TTC549 (cell line): ENCODE results near the gene PKHD1.

Experiments
- FAIRE-seq: peaks from 2 replicates; lab custom pipeline; 2012; peaks lifted over from hg19 to GRCh38; lab: Jason Lieb, UNC

Gene PKHD1

DNA sequence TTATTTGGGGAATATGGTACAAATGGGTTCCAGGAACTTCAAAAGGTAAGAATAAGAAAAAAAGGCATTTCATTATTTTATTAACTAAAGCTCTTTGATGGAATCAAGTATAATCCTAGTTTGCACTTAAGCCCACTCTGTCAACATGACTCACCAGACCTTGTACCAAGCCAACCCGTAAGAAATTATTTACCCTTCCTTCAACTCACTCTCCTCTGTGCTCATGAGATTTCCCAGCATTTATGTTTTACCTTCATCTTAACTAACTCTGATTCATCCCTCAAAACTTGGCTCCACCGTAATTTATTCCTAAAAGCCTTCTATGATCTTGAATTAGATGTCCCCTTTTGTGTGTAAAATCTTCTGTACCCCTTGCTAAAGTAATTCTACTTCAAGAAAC, 308.7 kb downstream of the PKHD1 start:
- FAIRE-seq, result no peak

DNA sequence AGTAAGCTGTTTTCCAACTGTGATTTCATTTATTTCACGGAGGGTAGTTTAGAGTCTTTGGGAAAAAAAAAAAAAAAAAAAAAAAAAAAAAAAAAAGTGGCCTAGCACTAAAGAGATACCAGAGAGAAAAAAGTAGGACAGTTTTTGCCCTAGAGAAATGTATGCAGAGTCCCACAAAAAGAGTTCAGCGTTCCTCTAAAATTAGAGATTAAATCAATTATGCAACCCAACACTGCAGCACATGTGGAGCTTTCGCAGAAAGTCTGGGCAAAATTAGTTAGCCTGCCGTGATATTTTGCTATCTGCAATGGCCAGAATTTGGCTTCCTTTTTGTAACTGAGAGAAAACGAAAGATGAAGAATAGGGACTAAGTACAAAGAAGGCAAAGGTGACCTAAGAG, 309.8 kb downstream of the PKHD1 start:
- FAIRE-seq, result no peak

DNA sequence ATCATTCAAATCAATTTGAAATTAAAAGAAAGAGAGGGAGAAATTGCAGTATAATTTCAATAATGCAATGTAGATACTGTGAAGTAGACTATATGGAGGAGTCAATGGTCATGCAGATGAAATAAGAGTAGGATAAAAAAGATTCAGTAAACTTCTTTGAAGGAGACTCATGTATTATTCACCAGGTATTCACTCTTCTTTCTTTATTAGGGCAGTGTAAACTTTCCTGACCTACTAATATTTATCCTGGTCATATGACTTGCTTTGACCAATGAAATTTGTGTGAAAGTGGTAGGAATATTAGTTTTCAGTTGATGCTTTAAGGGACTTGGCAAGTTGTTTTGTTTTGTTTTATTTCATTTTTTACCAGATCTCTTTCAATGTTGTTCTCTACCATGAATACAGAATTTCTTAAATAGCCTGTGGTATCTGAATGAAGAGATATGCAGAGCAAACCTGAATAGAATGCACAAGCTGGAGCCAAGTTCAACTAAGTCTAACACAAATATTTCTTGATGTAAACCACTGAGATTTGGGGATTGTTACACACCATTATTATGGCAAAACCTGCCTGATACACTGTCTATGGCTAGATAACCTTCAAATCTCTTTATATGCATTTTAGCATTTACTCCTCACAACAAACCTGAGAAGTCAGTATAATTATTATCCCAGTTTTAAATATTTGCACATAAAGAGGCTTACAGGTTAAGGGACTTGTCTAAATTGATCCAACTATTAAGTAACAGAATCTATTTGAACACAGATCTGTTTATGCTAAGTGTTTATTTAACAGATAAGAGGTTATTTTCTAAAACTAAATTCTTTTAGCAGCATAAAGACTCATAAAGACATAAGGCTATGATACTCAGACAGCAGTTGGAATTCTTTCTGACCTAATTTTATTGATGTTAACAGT, 311.2 kb downstream of the PKHD1 start:
- FAIRE-seq, result no peak

DNA sequence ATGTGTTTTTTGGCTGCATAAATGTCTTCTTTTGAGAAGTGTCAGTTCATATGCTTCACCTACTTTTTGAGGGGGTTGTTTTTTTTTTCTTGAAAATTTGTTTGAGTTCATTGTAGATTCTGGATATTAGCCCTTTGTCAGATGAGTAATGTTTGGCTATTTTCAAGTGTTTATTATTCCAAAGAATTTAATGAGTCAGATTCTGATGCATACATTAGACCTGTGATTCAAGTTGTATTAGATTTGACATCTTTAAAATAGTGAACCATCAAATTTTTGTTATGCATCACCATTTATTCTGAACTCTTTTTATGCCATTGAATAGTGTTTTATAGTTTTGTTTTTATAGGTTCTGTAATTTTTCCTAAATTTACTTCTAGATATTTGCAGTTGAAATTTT, 319.3 kb downstream of the PKHD1 start:
- FAIRE-seq, result no peak

DNA sequence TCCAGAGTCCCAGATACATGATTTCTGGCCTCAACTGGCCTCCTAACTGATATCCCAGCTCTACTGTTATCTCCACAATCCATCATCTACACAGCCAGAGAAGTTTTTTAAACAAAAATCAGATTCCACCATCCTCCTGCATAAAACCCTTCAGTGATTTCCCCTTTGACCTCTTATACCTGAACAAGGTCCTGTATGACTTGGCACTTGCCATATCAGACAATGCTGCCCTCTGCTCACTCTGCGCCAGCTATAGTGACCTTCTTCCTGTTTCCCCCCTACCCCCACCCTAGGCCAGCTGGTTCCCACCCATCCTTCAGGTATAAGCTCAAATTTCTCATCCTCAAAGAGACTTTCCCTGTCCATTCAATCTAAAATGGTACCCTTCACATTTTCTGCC, 322.2 kb downstream of the PKHD1 start:
- no peak for FAIRE-seq

DNA sequence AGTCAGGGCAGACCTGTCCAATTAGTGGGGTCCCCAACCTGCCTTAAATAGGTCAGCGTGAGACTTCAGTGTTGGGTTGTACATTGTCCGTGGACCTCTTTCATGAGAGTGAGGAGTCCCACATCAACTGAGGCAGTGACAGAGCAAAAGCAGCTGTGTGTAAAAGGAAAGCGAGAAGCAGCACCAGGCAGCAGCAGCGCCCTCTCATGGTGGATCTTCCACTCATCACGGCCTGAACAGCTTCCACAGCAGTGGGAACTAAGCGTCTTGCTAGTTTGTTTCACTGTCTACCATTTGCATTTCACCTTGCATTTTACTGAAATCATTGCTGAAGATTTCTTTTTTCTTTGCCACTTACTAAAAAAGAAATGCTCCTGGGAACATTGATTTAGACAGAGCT, 333.8 kb downstream of the PKHD1 start:
- no peak for FAIRE-seq

DNA sequence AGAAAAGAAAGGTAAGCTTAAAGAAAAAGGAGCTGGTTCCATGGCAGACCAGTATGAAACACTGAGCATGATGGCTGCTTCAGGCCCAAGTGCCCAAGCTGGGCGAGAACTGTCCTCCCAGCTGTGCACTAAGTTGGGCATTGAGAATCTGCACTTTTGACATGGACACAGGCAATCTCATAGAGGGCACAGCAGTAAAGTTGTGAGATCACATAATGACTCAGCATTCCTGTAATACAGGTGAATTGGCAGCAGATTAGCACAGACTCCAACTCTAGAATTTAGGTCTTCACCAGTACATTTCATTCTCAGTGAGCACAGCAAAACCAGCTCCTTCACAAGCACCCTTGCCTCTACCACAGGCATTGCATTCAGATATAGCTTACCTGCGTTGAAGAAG, 343.4 kb downstream of the PKHD1 start:
- no peak for FAIRE-seq

DNA sequence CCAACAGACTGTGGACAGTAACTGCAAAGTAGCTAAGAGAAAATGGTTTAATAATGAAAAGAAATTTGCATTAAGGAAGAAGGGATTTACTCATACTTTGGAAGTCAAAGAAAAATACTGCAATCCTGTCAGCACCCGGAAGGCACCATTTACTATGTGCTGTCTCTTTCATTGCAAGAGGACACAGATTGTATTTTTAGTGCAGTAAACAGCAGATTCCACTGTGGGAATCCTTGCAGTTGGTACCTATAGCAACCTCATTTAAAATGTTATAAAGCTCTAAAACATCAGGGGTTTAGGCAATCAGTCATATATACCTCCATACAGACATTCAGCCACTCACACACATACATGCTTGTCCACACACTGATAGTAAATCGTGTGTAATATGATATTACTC, 346.8 kb downstream of the PKHD1 start:
- FAIRE-seq, result no peak

DNA sequence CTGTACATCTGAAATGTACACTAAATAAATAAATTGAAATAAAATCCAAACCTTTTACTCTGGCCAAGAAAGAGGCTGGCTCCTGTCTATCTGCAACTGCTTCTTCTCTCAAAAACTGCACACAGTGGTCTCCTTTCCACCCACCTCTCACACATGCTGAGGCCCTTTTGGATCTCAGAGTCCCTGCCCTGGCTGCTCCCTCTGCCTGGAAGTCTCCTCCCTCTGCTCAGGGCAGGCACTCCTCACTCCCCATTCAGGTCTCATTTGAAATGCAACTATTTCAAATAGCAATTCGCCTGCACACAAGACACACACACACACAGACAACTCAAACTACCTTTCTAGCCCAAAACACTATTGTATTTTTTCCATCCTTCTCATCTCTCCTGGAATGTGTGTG, 348.8 kb downstream of the PKHD1 start:
- FAIRE-seq, result no peak

DNA sequence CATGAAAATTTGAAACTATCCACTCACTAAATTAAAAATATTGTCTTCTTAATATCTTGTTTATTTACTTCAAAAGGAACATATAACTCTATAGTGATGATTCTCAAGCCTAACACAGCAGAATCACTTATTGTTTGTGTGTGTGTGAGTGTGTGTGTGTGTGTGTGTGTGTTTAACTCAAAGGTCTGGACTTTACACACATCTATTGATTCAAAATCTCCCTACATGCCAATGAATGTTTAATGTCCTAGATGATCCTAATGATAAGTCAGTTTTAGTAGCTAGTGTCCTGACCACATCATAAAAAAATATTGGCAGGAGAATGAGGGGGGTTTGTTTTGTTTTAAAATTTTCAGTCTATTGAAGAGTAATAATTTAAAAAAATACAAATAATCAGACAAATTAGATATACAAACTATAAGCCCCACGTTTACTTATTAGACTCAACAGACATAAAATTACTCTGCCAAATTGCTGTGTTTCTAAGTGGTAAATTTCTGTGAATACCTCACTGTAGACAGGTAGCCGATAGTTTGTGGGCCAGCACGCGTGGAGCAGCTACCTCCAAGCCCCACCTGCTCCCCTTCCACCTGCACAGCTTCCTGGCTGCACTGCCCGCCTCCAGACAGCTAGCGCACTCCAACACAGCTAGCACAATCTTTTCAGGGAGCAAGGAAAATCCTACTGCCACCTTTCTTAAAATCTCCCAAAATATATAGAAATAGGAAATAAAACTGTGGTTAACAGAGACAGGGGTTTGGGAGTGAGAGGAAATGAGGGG, 349.6 kb downstream of the PKHD1 start:
- no peak for FAIRE-seq

DNA sequence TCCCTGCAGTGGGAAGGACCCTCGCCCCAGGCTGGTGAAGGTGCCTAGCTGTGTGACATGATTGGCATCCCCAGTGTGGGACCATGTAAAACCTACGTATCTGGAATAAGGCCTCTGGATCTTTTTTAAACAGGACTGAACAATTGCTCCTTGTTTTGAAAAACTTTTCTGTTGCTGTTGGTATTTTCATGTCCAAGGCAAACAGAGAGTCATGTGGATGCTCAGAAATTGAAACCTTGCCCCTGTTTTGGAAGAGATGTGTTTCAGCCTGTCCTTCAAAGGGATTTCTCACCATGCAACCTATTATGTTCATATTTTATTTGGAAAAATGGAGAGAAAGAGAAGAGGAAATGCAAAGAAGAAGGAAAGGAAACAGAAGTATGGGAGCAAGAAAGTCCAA, 362.3 kb downstream of the PKHD1 start:
- no peak for FAIRE-seq

DNA sequence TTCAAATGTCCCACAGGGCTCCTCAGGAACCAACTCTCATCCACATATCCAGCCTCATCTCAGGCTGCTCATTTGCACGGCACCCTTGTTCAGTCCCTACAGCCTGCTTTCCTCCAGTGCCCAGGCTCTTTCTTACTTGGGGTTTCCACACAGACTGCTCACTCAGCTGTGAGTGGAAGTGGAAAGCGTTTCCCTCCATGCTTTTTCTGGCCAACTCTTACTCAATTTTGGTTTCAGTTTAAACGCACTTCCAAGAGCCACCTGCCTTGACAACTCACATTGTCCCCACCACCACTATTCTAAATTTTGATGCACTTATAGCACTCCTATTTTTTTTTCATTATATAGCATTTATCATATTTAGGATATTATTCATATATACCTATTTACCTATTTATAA, 367.1 kb downstream of the PKHD1 start:
- FAIRE-seq, result no peak

DNA sequence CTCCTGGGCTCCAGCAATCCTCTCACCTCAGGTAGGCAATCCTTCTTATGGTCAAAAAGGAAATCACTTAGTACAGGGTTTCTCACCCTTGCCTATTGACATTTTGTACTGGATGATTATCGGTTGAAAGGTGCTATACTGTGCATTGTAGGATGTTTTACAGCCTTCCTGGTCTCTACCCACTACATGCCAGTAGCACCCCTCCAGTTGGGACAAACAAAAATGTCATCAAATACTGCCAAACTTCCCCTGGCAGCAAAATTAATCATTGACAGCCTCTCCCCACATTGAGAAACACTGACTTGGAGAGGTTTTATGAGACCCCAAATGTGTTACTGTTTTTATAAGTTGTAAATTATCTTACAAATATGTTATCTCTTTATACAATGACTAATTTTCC, 368.1 kb downstream of the PKHD1 start:
- FAIRE-seq, result no peak

DNA sequence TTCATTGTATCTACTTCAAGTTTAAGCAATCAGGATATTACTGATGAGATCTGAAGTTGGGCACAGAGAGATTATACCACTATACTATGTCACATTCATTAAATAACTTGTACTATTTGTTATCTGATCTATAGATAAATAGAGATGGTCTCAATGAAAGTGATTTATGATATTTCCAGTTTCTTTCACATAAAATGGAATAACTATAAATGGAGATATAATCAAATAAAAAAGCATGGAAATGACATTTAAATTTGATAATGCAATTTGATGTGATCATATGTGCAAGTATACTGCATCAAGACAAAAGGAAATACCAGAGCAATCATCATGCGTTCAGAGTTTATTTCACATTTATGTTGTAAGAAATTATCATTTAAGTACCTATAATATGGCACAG, 368.9 kb downstream of the PKHD1 start:
- no peak for FAIRE-seq

DNA sequence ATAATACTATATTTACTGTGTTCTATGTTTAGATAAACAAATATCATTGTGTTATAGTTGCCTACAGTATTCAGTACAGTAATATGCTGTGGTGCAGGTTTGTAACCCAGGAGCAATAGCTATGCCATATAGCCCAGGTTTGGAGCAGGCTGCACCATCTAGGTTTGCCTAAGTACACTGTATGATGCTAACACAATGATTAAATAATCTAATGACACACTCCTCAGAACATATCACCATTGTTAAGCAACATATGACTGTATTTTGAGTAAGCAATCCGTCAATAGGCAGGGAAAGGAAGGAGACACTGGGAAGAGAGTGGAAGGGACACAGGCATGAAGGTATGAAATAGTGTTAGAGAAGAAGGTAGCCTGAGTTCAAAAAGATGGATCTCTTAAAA, 369.9 kb downstream of the PKHD1 start:
- no peak for FAIRE-seq

DNA sequence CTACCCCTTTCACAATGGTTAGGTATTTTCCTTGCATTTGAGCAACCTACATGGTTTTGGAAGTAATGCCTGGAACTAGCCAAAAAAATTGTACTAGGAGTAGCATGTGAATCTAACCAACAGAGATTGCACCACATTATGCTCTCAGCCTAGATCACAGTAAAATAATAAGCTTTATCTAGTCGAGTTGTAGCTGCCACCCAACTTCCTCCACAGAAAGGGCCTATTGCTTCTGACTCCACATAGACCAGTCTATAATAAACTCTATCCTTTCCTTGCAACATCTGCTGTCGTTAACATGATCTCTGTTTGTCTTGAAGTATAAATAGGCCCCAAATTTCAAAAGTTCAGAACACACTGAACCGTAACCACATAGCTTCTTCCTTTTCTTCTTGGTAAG, 375.5 kb downstream of the PKHD1 start:
- no peak for FAIRE-seq

DNA sequence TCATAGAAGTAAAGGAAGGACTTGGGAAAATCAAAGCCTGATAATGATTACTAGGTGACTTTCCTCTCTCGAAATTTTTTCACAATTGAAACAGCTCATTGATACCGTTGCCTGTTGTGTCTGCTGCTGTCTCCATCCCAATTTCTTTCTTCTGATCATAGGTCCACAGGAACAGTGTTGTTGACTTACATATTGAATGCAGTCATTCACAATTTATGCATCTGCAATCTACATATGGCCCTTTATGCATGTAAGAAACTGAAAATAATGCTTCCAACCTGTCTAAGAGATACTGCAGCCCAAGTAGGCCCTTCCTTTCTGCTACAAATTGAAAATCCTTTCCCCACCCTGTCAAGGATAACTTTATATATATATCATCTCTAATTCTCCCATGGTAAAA, 381.3 kb downstream of the PKHD1 start:
- no peak for FAIRE-seq

DNA sequence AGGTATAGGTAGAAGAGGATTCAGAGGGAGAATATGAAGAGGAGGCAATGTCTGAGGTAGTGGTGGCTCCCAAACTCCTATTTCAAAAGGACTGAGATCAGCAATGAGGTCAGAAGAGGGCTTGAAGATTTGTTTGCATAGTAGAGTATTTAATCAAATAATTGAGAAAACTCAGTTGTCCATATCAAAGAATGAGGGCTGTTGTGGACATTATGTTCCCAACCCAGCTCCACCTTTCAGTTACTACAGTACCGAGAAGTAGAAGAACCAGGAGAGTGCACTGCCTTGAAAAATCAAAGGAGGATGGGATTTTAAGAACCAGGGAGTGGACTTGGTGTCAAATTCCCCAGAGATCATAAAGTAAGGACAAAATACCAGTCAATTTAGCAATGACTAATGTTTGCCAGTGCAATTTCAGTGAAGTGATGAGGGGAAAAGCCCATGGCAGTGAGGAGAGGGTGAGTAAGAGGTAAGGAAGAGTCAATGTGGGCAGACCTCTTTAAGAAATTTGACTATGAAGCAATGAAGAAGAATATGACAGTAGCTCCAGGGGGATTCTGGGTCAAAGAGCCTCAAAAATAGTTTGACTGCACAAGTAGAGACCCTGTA, 382.4 kb downstream of the PKHD1 start:
- FAIRE-seq, result no peak

DNA sequence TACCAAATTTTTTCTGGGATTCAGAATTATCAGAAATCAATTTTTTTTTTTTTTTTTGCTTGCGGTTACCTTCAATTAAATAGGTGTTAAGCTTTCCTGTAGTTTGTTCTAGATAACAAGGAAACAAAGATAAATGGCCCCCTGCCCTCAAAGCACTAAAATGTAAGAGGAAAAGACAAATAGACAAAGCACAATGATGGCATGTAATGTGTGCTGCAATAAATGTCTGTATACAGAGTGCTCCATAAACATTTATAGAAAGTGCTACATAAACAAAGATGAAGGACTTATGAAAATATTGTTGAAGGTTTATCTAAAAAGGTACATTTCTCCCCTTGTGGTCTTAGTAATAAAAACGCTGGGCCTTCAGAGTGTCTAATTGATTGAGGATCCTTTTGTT, 384.6 kb downstream of the PKHD1 start:
- FAIRE-seq, result no peak

DNA sequence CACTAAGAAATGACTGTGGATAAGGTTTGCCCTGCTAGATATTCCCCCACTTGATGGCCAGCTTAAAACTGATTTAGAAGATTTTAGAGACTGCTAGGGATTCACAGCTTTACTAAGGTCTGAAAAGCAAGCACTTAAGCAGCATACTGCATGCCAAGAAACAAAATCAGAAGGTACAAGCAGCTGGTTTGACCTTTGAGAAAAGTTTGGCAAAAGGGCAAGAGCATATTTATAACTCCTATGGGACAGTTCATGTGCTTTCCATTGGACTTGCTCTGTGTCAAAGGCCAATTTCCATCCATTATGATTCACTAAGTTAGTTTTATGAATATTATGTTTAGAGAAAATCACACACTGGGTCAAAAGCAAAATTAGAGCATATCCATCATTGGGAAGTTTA, 402.8 kb downstream of the PKHD1 start:
- no peak for FAIRE-seq

DNA sequence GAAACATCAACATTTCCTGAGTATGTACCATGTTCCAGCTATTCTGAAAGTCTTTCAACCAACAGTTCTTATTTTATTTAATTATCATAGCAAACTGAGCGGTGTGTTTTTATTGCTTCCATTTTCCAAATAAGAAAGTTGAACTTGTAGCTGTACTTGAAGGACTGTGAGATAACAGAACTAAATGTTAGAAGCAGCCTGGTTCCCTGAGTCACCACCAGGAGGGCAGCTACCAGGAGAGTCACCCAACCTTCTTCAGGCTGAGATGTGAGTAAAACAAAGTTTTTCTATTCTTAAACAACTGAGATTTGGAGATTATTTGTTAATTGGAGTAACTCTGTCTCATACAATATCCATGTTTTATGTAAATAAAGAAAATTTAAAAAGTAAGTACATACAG, 403.4 kb downstream of the PKHD1 start:
- FAIRE-seq, result no peak

DNA sequence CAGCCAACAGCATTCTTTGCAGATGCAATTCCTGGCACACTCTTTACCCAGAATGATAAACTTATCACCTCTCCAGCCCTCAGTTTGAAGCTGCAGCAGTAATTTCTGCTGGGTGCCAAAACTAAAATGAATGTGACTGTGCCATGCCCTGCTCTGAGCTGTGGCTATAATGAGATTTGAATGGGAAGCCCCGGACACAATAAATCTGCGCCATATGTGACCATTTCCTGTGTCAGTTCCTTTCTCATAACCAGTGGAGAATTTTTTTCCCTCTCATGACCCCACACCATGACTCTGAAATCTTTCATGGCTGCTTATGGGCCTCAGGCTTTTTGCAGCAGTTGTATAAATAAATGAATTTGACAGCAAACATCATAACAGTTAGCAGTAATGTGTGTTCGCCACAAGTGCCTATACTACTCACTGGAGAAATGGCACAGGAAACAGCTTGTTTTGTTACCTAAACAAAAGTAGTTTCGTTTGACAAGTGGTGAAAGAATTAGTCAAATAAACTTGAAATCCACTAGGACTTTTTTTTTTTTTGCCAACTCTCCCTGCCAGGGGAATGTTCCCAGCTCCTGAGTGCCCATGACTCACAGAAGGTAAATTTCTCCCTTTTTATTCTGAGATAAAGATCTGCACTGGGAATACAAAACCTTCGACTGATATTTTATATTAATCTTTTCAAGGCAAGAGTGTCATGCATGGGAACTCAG, 408.4 kb downstream of the PKHD1 start:
- no peak for FAIRE-seq

DNA sequence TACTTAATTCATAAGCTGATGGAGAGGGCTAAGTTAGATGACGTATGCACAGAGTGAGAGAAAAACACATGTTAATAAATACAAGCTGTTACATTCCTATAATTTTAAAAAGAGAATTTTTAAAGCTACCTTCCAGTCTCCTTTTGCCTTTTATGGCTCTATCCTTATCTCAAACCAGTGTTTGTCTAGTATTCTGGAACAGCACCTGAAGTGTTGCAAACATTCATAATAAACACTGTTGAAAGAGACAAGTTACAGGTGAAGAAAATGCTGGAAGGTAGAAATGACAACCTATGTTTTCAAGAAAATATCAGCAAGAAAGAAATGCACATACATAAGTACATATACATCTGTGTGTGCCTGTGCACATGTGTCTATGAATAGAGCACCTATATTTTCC, 409.1 kb downstream of the PKHD1 start:
- FAIRE-seq, result no peak
